Measurements from ENCODE around the gene MEP1B. TPM values are rescaled to one million over a fixed set of nuclear protein-coding genes. Genes with fewer than 3 reads are reported as not detected.
"Not testable (repeated sequence)": the region's sequence is repeated elsewhere in the genome, so short reads cannot be mapped to it uniquely, and the experiment has no call there.

MEP1B gene
- total and polyA plus RNA-seq, 2 donors (not counting 1 experiment from before 2014, with no cell fraction given): 0.03 TPM; not detected in 1

DNA sequence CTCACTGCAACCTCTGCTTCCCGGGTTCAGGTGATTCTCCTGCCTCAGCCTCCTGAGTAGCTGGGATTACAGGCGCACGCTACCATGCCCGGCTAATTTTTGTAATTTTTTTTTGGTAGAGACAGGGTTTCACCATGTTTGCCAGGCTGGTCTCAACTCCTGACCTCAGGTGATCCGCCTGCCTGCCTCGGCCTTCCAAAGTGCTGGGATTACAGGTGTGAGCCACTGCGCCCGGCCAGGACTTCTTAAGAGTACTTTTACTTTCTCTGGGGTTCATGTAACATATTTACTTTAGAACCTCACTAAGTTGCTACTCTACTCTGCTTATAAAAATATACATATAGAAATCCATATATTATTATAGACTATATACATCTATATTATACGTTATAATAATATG, 31.2 kb upstream of the MEP1B start:
- intact Hi-C loops (cut with micrococcal nuclease): loop anchor here (10.0 kb wide), 1 partner anchor 776 kb away; no protein-coding TSS in a partner anchor
- H3K4me3 Mint-ChIP-seq; H3K4me1 ChIP-seq (ENCODE audit: control insufficient read depth in 2 of 2, insufficient read depth in 2 of 2, low read length in 2 of 2); ATAC-seq (ENCODE audit: low read depth); H3K4me3 ChIP-seq (ENCODE audit: control extremely low read depth in 1 of 5, extremely low read depth in 1 of 5, insufficient read depth in 1 of 5, low read depth in 2 of 5, low read length in 4 of 5); H3K27ac ChIP-seq (ENCODE audit: low read length in 2 of 2); H3K9me3 ChIP-seq (ENCODE audit: control extremely low read depth in 1 of 3, control insufficient read depth in 2 of 3, insufficient read depth in 1 of 3, low read length in 2 of 3); H3K27me3 Mint-ChIP-seq; H3K9me3 Mint-ChIP-seq (ENCODE audit: insufficient read depth); DNase-seq; H3K4me1 Mint-ChIP-seq; H3K36me3 ChIP-seq (replicated peaks in 1 of 2; ENCODE audit: control extremely low read depth in 1 of 2, control insufficient read depth in 1 of 2, extremely low read depth in 1 of 2, insufficient read depth in 2 of 2, low read length in 1 of 2); H3K79me2 ChIP-seq (ENCODE audit: control insufficient read depth, insufficient read depth, low read length); H3K27ac Mint-ChIP-seq; H4K20me1 ChIP-seq (ENCODE audit: control insufficient read depth, insufficient read depth, low read length, poor library complexity, severe bottlenecking): not testable (repeated sequence)
- Histone ChIP-seq H3K27me3 (replicated peaks in 1 of 4; ENCODE audit: control extremely low read depth in 1 of 4, control insufficient read depth in 3 of 4, insufficient read depth in 4 of 4, low read length in 3 of 4) (peaks cover 0 to 13% (median 2%) of the 10 kb centered on the region in 4 experiments), H2AFZ (ENCODE audit: insufficient read depth, low read depth, low read length, poor library complexity, severe bottlenecking) (peak overlapping the region; percentile 59), H3K4me2 (replicated peaks; ENCODE audit: low read depth, low read length, poor library complexity, severe bottlenecking) (peak overlapping the region; percentile 64), H3K9ac (ENCODE audit: low read length) (peak overlapping the region; percentile 46)
- 84% methylated on average over 4 of the region's 9 CpGs for WGBS (ENCODE audit: insufficient coverage)
- ChIA-PET POLR2A (interaction anchor here (0.6 kb wide), 1 partner anchor 299 kb away, joined by 4 read pairs; no protein-coding TSS in a partner anchor), CTCF (interaction anchor here (0.6 to 8.6 kb wide), 7 partner anchors 7 to 1026 kb away, joined by 3 to 111 read pairs (median 5); no protein-coding TSS in a partner anchor)

DNA sequence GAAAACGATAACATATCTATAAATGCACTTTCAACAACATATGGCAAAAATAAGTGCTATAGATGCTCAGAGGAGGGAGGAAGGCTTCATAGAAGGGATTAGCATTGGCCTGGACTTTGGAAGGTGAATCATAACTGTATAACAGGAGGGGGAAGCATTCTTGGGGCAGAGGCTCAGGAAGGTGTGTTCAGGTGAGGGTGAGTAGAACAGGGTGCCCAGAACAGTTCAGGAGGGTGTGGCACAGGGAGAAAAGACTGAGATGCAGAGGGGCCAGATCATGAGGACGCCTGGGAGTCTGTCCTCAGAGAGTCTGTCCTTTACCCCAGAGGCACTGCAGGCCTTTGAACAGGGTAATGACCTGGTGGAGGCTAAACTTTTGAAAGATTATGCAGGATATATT, 29.3 kb upstream of the MEP1B start:
- Histone ChIP-seq H3K4me3 (ENCODE audit: control extremely low read depth in 1 of 5, extremely low read depth in 1 of 5, insufficient read depth in 1 of 5, low read depth in 2 of 5, low read length in 4 of 5) (no peak overlapping the region), H3K9me3 (ENCODE audit: control extremely low read depth in 1 of 3, control insufficient read depth in 2 of 3, insufficient read depth in 1 of 3, low read length in 2 of 3) (no peaks in the 10 kb centered on the region), H3K36me3 (replicated peaks in 1 of 2; ENCODE audit: control extremely low read depth in 1 of 2, control insufficient read depth in 1 of 2, extremely low read depth in 1 of 2, insufficient read depth in 2 of 2, low read length in 1 of 2) (no peaks in the 10 kb centered on the region), H3K4me1 (ENCODE audit: control insufficient read depth in 2 of 2, insufficient read depth in 2 of 2, low read length in 2 of 2) (peaks cover 4% of the 10 kb centered on the region in 2 donors), H3K79me2 (ENCODE audit: control insufficient read depth, insufficient read depth, low read length) (no peaks in the 10 kb centered on the region), H2AFZ (ENCODE audit: insufficient read depth, low read depth, low read length, poor library complexity, severe bottlenecking) (no peak overlapping the region), H3K4me2 (replicated peaks; ENCODE audit: low read depth, low read length, poor library complexity, severe bottlenecking) (no peak overlapping the region), H3K27me3 (replicated peaks in 1 of 4; ENCODE audit: control extremely low read depth in 1 of 4, control insufficient read depth in 3 of 4, insufficient read depth in 4 of 4, low read length in 3 of 4) (peaks cover 0 to 13% (median 2%) of the 10 kb centered on the region in 4 experiments), H3K27ac (ENCODE audit: low read length in 2 of 2) (no peak overlapping the region), H3K9ac (ENCODE audit: low read length) (no peak overlapping the region), H4K20me1 (ENCODE audit: control insufficient read depth, insufficient read depth, low read length, poor library complexity, severe bottlenecking) (no peaks in the 10 kb centered on the region)
- POLR2A ChIA-PET: no interaction called here
- ATAC-seq (ENCODE audit: low read depth) (no peak), DNase-seq (no peak)
- 40% methylated on average over 1 of the region's 2 CpGs for WGBS (ENCODE audit: insufficient coverage)
- Mint-ChIP-seq H3K4me3 (no peak overlapping the region), H3K9me3 (ENCODE audit: insufficient read depth) (no peaks in the 10 kb centered on the region), H3K27ac (no peak overlapping the region), H3K4me1 (peaks cover 6% of the 10 kb centered on the region), H3K27me3 (peaks cover 4% of the 10 kb centered on the region)
- TF ChIP-seq EZH2 (IDR thresholded peaks at IDR 0.05; ENCODE audit: borderline replicate concordance, insufficient read depth, low read depth, low read length, poor library complexity, severe bottlenecking): no peak
- TF ChIP-seq, protein P1, sequence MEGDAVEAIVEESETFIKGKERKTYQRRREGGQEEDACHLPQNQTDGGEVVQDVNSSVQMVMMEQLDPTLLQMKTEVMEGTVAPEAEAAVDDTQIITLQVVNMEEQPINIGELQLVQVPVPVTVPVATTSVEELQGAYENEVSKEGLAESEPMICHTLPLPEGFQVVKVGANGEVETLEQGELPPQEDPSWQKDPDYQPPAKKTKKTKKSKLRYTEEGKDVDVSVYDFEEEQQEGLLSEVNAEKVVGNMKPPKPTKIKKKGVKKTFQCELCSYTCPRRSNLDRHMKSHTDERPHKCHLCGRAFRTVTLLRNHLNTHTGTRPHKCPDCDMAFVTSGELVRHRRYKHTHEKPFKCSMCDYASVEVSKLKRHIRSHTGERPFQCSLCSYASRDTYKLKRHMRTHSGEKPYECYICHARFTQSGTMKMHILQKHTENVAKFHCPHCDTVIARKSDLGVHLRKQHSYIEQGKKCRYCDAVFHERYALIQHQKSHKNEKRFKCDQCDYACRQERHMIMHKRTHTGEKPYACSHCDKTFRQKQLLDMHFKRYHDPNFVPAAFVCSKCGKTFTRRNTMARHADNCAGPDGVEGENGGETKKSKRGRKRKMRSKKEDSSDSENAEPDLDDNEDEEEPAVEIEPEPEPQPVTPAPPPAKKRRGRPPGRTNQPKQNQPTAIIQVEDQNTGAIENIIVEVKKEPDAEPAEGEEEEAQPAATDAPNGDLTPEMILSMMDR (IDR thresholded peaks at IDR 0.05): no peak
- CTCF ChIA-PET: interaction anchor here (8.6 kb wide), 1 partner anchor 391 kb away, joined by 111 read pairs; no protein-coding TSS in a partner anchor
- intact Hi-C loops (cut with micrococcal nuclease): no loop called here

Measured in B cell (primary cell).